GM10847 (cell line): ENCODE results near the gene SLC38A8.

Experiments
- POLR2A ChIP-seq: IDR thresholded peaks from 2 replicates; pipeline ENCODE4 v1.6.1; 2011; ENCODE audit not compliant: insufficient read length; ENCODE audit errors: extremely low read depth

SLC38A8 gene

GRCh38 chr16:84075376-84075775, 32.8 kb upstream of the SLC38A8 start:
- no peak for TF ChIP-seq POLR2A

DNA sequence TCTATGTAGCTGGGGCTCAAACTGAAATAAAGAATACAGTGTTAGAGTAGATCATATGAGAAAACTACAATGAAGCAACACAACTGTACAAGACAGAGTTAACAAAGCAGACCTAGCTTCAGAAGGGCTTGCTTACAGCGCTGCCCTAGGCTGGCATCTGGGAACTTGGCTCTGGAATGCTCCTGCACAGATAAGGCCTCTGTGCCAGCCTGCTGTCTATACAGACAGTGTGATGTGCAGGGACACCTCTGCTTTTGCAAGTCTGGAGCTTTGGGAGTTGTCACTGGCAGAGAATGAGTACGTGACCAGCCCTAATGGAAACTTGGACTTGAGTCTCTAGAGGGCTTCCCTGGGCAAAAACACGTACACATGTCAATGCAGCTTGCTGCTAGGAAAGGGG, 32.1 kb upstream of the SLC38A8 start:
- TF ChIP-seq POLR2A, result no peak

- TF ChIP-seq POLR2A, result no peak
Observed at GRCh38 chr16:84072014-84072413, 29.4 kb upstream of the SLC38A8 start.

DNA sequence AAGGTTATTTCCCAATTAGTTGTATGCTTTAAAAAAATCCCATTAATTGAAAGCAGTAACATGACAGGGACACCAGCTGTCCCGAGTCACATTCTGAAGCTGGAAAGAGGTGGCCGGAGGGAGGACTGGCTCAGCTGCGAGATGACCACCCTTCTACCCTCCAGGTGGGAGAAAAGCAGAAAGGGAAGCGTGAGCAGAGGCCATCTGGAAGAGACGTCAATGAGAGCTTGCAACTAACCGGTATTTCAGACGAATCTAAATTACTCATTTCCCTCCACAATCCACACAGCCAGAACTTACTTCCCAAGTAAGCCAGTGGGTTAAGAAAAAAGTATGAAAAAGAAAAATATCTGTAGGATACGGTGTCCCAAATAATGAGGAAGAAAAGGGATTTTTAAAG, 28.5 kb upstream of the SLC38A8 start:
- TF ChIP-seq POLR2A, result no peak

GRCh38 chr16:84069540-84069939, 26.9 kb upstream of the SLC38A8 start:
- TF ChIP-seq POLR2A, result no peak

GRCh38 chr16:84068783-84069462, 26.3 kb upstream of the SLC38A8 start:
- no peak for TF ChIP-seq POLR2A

DNA sequence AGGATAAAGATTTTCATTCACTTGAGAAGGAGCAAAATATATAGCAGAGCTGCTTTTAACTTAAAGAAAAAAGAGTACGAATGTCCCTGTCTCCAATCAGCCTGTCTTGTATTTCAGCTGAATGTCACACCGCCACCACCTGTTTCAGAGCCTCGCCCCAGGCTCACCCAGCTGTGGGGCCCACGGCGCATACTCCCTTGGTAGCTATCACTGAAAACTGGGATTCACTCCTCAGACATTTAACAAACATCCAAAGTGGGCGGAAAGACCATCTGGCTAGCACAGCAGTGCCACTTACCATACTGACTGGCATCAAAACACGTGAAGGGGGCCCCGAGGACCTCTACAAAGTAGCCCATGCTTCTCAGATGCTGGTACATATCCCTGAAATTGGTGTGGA, 25.4 kb upstream of the SLC38A8 start:
- no peak for TF ChIP-seq POLR2A

DNA sequence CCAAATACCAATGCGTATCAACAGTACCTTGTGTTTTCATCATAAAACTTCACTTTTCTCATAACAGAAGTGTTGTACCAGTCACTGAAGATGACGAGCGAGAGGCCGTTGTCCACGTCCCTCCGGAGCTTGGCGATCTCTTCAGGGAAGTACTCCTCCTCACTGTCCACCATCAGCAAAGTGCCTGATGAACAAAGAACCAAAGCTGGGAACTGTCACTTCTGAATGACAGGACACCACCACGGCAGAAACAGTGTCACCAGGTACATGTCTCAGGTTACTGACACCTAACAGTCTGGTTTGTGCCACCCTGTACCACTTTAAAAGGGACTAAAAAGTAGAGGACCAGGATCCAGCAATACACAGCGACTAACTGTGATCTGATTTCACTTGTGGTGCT, 25.0 kb upstream of the SLC38A8 start:
- no peak for TF ChIP-seq POLR2A

- TF ChIP-seq POLR2A, result no peak
Observed at GRCh38 chr16:84065536-84066132, 23.0 kb upstream of the SLC38A8 start.

DNA sequence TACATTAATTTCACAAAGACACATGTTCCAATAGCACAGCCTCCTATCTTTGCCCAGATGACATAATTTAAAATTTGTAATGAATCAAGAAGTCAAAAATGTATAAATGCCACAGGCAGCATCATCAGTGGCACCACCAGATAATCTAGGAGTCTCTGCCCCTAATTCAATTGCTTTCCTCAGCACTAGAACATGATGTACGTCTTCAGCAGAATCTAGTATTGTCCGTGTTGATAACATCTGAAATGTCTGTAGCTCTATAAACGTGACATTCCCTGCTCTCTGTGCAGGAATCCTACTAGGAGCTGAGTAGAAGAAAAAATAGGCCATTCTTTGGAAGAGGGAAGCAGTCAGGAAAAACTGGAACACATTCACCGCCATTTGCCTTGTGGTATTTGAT, 21.4 kb upstream of the SLC38A8 start:
- no peak for TF ChIP-seq POLR2A

- no peak for TF ChIP-seq POLR2A
Observed at GRCh38 chr16:84062734-84063640, 20.4 kb upstream of the SLC38A8 start.

- no peak for TF ChIP-seq POLR2A
Observed at GRCh38 chr16:84061236-84061819, 18.7 kb upstream of the SLC38A8 start.

DNA sequence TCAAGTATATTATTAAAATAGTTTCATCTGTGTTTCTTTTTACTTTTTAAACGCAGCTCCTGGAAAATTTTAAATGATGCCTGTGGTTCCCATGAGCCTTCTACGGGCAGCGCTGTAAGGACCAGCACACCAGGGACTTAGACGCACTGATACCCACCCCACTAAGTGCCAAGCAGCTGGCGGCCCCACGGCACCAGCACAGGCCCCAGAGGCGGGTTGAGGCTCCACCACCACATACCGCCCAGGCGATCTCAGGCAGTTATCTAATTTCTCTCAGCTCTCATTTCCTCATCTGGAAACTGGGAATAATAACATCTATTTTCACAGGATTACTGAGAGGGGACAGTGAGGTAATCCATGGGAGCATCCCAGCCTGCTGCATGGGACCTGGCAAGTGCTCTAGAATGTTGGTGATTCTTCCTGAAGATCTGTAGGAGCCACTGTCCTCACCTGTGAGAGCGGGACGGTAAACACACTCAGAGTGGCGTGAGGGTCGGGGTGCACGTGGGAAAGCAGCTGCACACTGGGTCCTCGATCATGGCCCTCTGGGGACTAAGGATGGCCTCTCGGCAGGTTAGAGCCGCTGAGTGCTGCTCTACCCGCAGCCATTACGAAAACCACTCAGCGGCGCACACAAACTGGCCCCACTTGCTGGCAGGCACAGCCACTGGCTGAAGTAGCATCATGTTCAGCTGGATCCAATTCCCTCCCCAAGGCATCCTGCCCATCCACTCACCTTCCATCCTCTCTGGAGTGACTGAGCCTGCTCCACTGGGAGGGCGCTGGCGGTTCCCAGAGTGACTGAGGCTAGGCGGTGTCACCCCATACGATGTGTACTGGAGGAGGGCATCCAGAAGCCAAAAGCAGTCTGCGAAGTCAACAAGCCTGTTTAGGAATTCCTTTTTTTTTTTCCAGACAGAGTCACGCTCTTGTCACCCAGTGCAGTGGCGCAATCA, 17.6 kb upstream of the SLC38A8 start:
- no peak for TF ChIP-seq POLR2A

DNA sequence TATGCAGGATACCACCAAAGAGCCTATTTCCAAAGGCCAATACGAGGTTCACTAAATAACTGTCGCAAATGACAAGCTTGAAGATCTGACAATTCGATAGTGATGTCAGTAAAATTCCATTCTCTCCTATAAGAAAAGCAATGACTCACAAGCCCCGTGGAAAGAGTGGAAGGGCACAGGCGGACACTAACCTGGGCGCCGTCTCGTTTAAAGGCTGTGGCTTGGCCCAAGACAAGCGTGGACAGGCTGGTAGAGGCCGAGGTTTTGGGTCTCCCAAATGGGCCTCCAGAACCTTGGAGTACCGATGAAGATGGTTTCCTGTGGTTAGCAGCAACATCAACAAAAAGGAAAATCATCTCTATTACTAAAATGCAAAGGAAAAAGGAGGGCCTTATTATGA, 16.5 kb upstream of the SLC38A8 start:
- TF ChIP-seq POLR2A, result no peak

DNA sequence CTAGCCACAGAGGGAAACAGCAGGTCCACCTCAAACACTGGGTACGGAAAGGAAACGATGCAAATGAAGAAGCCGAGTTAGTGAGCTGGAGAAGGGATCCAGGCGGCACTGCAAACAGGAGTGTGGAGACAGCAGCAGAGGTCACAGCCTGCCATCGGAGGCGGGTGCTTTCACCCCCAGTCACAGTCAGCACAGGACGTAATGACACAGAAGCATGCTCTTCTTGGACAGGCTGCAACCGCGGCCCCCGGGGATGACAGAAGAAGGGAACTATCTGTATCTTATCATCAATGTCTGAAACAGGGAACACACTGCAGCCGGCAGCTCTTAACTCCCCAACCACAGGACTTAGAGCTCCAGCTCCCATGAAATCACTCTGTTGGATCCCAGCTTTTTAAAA, 16.1 kb upstream of the SLC38A8 start:
- TF ChIP-seq POLR2A, result no peak
